ENCODE results near the gene MOB1B.

DNA sequence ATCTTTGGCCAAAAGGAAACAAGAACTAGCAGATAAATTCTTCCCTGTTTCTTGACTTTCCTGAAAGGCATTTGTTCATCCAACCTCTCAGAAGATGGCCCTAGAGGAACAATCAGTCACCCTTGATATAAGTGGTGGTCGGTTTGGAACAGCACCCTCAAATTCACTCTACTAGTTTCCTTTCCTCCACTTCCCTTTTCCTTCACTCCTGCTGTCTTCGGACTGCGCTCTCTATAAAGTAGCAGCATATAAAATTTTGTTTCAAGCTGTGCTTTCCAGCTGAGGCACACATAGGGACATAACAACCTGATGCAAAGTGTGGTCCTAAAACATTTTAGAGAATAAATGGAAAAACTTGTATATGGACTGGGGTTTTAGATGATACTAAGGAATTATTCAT, 29.0 kb upstream of the MOB1B start:
- TF ChIP-seq, protein P1, sequence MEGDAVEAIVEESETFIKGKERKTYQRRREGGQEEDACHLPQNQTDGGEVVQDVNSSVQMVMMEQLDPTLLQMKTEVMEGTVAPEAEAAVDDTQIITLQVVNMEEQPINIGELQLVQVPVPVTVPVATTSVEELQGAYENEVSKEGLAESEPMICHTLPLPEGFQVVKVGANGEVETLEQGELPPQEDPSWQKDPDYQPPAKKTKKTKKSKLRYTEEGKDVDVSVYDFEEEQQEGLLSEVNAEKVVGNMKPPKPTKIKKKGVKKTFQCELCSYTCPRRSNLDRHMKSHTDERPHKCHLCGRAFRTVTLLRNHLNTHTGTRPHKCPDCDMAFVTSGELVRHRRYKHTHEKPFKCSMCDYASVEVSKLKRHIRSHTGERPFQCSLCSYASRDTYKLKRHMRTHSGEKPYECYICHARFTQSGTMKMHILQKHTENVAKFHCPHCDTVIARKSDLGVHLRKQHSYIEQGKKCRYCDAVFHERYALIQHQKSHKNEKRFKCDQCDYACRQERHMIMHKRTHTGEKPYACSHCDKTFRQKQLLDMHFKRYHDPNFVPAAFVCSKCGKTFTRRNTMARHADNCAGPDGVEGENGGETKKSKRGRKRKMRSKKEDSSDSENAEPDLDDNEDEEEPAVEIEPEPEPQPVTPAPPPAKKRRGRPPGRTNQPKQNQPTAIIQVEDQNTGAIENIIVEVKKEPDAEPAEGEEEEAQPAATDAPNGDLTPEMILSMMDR (IDR thresholded peaks at IDR 0.05) = no peak
- no peak for TF ChIP-seq EP300 (IDR thresholded peaks at IDR 0.05)
- no peak for TF ChIP-seq POLR2A (IDR thresholded peaks at IDR 0.05)
